ENCODE data around the gene CARD19. TPM values are rescaled to one million over a fixed set of nuclear protein-coding genes. Genes with fewer than 3 reads are reported as not detected.

Gene CARD19
- total RNA-seq, 4 donors from 2014 or later = 37.0 to 61.8 (median 49.1) TPM

GRCh38 chr9:93134015-93134739, 38.2 kb downstream of the CARD19 start, which contains the start of gene NINJ1:
TSS of gene NINJ1 (minus strand) at chr9:93134251. CDS start at chr9:93134217, 34 bp downstream.
- H3K4me3 ChIP-seq (replicated peaks in 1 of 3) = peak within 1 kb of the TSS; percentile 50 to 97 (median 88)
- intact Hi-C loops (cut with DNase I) = loop anchor here (10.0 kb wide), 1 partner anchor 321 kb away; the partner anchor contains the start of genes FAM120A and FAM120AOS
- TF ChIP-seq POLR2A (IDR thresholded peaks at IDR 0.05) (peak; percentile 85 to 97), CTCF (IDR thresholded peaks at IDR 0.05) (peak in 1 of 6 experiments; percentile 28)

DNA sequence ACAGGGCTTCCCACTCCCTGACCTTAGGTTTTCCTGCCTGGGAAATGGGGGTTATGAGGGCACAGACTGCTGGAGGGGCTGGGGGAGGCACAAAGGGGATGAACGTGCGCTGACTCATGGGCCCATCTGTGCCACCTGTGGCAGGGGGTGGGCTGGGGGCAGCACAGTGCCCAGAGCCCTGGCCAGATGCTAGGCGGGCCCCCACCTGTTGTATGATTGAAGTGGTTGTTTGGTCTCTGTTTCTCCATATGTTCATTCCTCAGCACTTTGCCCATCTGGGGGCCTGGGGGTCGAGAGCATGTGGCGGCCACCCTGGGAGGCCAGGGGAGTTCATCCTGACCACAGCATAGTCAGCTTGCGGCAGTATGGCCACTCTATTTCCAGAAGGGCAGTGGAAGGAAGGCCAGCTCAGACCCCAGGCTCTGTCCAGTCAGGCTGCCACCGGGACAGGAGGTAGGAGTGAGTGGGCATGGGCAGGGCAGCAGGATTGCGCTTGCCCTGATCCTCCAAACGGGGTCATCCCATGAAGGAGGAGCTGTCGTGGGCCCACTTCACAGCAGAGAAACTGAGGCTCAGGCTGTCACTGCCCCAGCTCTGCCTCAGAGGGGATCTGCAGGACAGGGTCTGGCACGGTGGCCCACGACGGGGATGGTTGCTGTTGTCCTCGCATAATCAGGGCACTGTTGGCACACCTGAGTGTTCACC, 38.9 kb downstream of the CARD19 start:
- Histone ChIP-seq H3K4me1 (peaks cover 50 to 56% of the 10 kb centered on the region in 2 donors), H3K27ac (peak overlapping the region; percentile 84 to 98 (median 93)), H3K9me3 (no peaks in the 10 kb centered on the region), H3K36me3 (no peaks in the 10 kb centered on the region), H3K4me3 (replicated peaks in 1 of 3) (peak overlapping the region in 2 of 3 donors; percentile 23 to 88), H3K27me3 (no peaks in the 10 kb centered on the region)
- WGBS, 2 donors = 67 to 86% methylated on average over 9 to 11 of the region's 14 CpGs
- TF ChIP-seq CTCF (IDR thresholded peaks at IDR 0.05) = no peak
- no peak for TF ChIP-seq POLR2A (IDR thresholded peaks at IDR 0.05)
- intact Hi-C loops (cut with DNase I) = loop anchor here (10.0 kb wide), 1 partner anchor 320 kb away; the partner anchor contains the start of genes FAM120A and FAM120AOS
- no peak for DNase-seq

More at GRCh38 chr9:93134015-93134739, 38.2 kb downstream of the CARD19 start, which contains the start of gene NINJ1:
- no peaks in the 10 kb centered on the region for H3K27me3 ChIP-seq
- DNase-seq = peak; percentile 73 to 76
- H3K36me3 ChIP-seq = no peaks in the 10 kb centered on the region
- 1% methylated on average over 20 of the region's 78 CpGs; no CpG with 5 or more reads in 1 of the 2 donors for WGBS, 2 donors
- H3K27ac ChIP-seq = peak within 1 kb of the TSS; percentile 93 to 98 (median 96)
- H3K9me3 ChIP-seq = no peaks in the 10 kb centered on the region
- H3K4me1 ChIP-seq = peaks cover 57 to 62% of the 10 kb centered on the region in 2 donors

DNA sequence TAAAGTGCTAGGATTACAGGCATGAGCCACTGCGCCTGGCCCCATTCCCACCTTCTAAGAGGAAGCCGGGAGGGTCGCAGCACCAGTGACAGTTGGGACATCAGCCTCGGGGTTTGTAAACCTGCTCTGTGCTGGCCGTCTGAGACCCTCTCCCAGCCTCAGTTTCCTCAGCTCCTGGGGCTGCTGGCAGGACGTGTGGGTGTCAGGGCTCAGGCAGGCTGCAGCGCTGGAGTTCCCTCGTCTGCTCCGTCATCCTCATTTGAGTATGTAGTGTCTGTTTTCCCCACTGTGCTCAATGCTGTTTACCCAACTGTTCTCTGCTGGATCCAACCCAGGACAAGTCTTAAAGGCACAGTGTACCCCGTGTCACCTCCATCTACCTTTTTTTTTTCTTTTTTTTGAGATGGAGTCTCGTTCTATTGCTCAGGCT, 40.0 kb downstream of the CARD19 start:
- intact Hi-C loops (cut with DNase I) = loop anchor here (10.0 kb wide), 1 partner anchor 319 kb away; the partner anchor contains the start of genes FAM120A and FAM120AOS
- peak in 1 of 2 donors; percentile 33 for DNase-seq
- H3K27ac ChIP-seq = peak overlapping the region in 2 of 3 donors; percentile 41 to 52
- no peaks in the 10 kb centered on the region for H3K9me3 ChIP-seq
- H3K4me1 ChIP-seq = peaks cover 38 to 46% of the 10 kb centered on the region in 2 donors
- no peak overlapping the region for H3K4me3 ChIP-seq (replicated peaks in 1 of 3)
- 19 to 41% methylated on average over 7 to 11 of the region's 11 CpGs for WGBS, 2 donors
- H3K27me3 ChIP-seq = no peaks in the 10 kb centered on the region
- no peaks in the 10 kb centered on the region for H3K36me3 ChIP-seq
- TF ChIP-seq CTCF (IDR thresholded peaks at IDR 0.05) (no peak), POLR2A (IDR thresholded peaks at IDR 0.05) (peak in 1 of 2 donors; percentile 44)

DNA sequence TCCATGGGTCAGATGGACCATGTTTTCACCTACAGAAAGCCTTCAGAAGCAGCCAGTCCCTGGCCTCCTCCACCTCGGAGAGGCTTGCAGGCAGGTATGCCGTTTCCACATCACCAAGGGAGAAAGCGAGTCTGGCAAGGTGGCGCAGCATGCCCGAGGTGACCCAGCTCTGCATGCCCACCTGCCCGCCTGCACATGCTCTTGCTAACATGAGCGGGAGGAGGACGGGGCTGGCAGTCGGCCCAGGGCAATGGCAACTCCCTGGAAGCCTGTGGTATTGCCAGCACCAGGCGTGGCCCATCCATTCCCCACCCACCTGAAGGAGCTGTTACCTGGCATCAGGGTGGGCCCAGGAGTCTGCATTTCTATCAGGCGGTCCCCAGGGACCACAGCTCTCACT, 41.3 kb downstream of the CARD19 start:
- 97 to 100% methylated on average over 1 to 8 of the region's 11 CpGs for WGBS, 2 donors
- Histone ChIP-seq H3K4me3 (replicated peaks in 1 of 3) (no peak overlapping the region), H3K4me1 (peaks cover 25 to 33% of the 10 kb centered on the region in 2 donors), H3K27ac (no peak overlapping the region), H3K36me3 (no peaks in the 10 kb centered on the region), H3K27me3 (no peaks in the 10 kb centered on the region), H3K9me3 (no peaks in the 10 kb centered on the region)
- DNase-seq = no peak
- intact Hi-C loops (cut with DNase I) = loop anchor here (10.0 kb wide), 1 partner anchor 317 kb away; the partner anchor contains the start of genes FAM120A and FAM120AOS
- no peak for TF ChIP-seq POLR2A (IDR thresholded peaks at IDR 0.05)
- TF ChIP-seq CTCF (IDR thresholded peaks at IDR 0.05) = no peak
